Activated CD8-positive, alpha-beta memory T cell treated with anti-CD3 and anti-CD28 coated beads, Interleukin-2, amount 50 U/mL, for 24 hours (primary cell): ENCODE data around the gene CDH13.
"Not testable (repeated sequence)": the region's sequence is repeated elsewhere in the genome, so short reads cannot be mapped to it uniquely, and the experiment has no call there.

Experiments used
- DNase-seq: peaks from one replicate; pipeline ENCODE4 v3.0.0-alpha.2; 2020; ENCODE audit errors: extremely low read depth

The CDH13 gene

DNA sequence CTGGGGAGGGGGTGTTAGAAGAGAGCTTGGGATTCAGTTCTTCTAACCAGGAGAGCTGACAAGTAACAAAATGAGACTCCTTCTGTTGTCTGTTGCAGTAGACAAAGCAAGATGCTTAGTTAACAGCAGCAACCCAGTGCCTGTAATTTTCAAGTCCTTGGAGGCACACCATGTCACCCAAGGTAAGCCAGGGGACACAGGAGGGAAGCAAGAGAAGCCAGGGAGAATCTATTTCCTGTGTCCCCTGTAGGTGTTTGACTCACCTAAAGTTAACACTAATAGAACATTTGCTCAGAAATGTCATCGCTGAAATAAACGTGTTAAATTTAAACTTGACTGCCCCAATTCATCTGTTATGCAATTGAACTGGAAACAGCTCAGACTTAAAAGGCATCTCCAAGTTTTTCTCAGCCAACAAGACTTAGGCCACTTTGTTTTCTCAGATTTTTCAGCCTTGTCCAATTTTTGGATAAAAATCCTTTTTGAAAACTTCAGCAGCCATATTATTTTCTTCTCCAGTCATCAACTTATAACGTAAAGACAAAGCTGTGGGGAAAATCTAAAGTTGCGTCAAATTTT lies 257.6 kb downstream of the CDH13 start:
- DNase-seq: no peak

GRCh38 chr16:82886146-82886545 lies 259.4 kb downstream of the CDH13 start:
- no peak for DNase-seq

DNA sequence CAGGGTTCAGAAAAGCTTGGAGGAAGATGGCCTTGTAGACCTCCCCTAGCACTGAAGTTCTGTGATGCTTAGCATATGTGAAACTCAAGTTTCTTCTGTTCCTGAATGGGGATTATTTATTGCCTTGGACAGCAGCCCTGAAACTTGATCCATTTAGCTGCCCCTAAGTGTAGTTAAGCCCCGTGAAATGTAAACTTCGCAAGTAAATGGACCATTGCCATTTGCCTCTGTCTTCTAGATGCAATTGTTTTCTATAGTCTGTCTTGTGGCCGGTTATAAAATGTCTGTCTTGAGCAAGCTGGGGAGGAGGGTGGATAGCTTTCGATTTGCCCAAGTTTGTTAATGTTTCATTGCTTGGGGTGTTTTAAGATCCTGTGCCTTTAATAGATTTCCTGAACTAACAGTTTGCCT lies 261.8 kb downstream of the CDH13 start:
- DNase-seq: no peak

- DNase-seq: no peak
Observed at GRCh38 chr16:82891424-82891823, 264.7 kb downstream of the CDH13 start.

DNA sequence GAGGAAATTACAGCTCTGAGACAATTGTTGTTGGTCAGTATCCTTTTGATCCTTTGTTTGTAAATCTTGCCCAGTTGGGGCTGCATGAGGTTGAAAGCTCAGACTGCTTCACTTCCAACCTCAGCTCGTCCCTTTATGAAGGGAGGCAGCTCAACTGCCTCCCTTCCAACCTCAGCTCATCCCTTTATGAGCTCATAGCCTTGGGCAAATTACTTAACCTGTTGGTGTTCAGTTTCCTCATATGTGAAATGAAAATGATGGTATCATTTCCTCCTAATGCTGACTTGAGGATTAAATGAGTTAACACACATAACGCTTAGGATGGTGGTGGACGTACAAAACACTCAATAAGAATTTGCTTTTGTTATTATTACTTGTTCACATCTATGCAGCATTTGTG lies 265.1 kb downstream of the CDH13 start:
- no peak for DNase-seq

DNA sequence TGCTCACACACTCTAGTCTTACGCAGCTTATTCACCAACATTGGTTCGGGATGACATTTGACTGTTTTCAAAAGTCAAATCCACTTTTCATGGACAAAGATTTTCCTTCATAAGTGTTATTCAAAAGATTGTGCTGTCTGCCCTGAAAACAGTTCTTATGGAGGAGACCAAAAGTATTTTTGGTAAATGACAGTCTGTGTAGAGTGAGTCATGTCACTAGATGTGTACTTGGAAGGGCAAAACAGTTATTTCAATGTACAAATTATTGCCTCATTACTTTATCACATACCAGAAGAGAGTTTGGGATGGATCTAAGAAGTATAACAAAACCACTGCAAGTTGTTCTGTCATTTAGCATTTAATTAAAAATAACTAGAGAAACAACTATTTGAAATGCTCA lies 265.6 kb downstream of the CDH13 start:
- no peak for DNase-seq

DNA sequence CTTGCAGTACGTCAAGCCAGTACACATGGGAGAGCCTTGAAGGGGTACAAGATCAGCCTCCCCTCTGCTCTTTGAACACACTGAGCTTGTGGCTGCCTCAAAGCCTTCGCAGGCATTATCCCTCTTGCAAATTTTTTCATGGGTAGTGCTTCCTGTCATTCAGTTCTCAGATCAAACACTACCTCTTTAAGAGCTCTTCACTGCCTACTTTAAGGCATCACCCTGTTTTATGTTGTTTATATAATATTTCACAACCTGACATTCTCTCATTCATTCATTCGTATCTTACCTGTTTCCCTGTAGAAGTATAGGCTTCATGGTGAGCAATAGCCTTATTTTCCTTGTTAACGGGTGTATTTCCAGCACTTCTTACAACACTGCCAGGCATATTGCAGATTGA lies 269.1 kb downstream of the CDH13 start:
- no peak for DNase-seq

DNA sequence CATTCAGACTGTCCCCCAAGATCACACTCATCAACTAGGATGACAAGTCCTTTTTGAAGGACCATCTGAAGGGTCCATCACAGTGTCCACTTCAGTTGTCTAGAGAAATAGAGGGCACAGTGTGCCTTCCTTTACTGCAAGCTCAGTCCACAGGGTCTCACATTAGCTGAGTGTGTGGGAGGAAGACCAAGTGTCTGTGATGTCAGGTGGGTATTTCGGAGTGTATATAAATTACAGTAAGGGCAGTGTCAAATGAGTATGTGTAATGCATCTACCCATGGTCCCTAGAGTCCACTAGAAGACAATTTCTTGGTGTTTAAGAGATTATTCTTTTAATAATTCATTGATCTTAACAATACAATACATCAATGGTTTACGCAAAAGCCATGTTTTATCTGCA lies 272.2 kb downstream of the CDH13 start:
- no peak for DNase-seq

DNA sequence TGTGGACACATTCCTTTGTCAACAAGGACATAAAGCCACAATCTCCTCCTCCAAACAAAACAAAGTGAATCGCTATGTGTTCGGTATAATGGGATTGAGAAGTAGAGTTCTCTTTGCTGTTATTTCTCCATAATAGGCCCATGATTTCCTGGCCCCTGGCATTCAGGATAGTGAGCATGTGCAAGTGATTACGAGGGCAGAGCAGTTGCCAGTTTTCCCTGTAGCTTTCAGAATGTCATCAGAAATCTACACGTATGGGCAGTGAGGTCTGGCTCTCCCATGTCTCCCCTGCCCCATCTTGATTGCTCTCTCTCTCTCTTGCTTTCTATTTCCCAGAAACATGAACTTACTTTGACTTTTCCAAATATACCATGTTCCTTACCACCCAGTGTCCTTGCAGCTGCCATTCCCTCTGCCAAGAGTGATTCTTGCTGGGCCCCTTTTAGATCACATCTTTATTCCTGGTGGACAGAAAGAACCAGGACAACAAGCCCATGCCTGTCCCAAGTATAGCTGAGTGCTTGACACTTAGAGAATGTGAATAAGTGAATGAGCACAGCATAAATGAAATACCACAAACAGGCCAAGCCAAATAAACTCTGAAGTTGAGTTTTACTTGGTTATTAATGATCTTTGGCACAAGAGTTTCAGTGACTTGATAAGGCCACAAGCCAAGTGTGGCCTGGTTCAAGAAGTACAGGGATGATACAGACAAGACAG lies 273.1 kb downstream of the CDH13 start:
- DNase-seq: no peak

- DNase-seq: no peak
Observed at GRCh38 chr16:82900559-82900958, 273.8 kb downstream of the CDH13 start.

- DNase-seq: no peak
Observed at GRCh38 chr16:82911925-82912324, 285.2 kb downstream of the CDH13 start.

DNA sequence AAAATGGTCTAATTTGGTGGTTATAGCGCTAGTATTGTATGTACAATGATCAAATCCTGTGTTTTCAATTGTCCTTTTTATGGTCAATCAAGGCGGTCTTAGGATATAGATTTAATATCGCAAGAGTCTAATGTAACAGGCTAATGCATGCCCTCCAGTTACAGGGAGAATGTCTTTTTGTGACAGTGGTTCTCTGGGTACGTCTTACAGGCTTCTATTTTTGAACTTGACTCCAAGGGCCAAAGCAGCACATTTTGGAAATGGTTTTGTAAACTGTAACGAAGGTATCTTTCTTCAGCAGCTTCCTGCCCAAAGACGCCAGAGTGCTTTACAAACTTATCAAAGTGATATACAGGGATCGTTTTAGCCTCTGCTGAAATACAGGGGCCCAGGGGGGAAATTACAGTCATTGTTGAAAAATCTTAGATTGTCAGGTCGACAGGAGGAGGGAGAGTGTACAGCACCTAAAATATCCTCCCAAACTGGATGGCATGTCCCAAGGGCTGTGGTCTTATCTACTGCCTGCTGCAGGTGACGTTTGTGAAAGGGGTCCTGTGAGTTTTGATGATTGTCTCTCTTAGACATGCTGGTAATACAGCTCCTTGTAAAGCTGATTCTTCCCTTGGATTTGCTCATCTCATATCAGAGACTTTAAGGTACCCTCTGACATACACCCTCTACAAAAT lies 288.5 kb downstream of the CDH13 start:
- no peak for DNase-seq

- no peak for DNase-seq
Observed at GRCh38 chr16:82917886-82918595, 291.3 kb downstream of the CDH13 start.

DNA sequence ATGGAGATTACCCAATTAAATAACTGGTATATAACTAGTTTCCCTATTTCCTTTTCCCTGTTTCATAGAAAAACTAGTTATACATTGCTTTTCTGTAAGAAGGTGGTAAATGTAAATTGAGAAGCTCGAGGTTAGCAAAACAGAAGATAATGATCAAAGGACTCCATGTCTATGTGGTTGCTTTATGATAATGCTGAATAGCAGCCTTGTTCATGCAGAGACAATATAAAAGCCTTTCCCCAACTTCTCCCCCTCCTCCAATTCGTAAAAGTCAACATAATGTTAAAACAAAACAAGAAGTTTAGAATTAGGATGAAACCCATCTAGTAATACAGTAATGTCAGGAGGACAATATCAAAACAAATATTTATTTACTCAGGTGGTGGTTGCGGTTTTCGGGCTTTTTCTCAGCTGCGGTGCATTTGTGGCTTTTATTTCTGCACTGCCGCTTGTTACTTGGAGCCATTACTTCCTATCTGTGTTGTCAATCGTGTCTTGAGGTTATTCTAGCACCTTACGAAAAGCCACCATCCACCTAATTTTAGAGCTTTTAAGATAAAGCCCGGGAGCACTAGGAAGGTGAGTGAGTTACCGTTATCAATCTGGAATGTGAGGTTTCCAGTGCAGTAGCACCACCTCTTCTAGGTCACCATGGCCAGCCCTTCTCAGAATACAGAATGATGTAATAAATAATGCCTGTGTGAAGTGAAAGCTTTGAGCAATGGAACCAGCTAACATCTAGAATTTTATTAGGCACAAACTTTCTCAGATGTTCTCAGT lies 297.5 kb downstream of the CDH13 start:
- DNase-seq: no peak

- DNase-seq: no peak
Observed at GRCh38 chr16:82926500-82926899, 299.7 kb downstream of the CDH13 start.

GRCh38 chr16:82933933-82934332 lies 307.2 kb downstream of the CDH13 start:
- not testable (repeated sequence) for DNase-seq

- DNase-seq: no peak
Observed at GRCh38 chr16:82935766-82936165, 309.0 kb downstream of the CDH13 start.

GRCh38 chr16:82936941-82937551 lies 310.3 kb downstream of the CDH13 start:
- no peak for DNase-seq

DNA sequence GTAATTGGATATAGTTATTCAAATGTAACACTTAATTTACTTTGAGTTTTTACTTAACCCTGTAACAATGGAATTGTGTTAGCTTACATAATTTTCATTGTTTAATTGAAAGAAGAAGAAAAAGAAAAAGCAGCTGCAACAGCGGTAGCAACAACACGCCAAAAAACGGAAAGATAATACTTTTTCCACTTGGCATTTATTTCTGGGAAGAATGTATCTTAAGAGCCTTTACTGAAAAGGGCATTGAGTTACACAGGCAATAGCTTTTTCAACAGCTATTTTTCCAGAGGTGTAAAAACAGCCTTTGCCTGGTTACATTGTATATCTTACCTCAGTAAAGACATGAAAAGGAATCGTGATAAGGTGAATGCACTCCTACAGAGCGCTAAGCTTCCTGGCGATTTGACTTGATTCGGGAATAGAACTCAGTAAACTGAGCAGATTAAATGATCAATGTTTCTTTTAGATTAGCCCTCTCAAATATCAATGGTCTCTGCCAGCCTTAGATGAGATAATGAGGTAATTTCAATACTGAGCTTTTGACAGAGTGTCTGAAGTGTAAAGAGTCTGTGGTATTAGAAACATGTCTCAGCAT lies 311.3 kb downstream of the CDH13 start:
- DNase-seq: no peak

- DNase-seq: no peak
Observed at GRCh38 chr16:82943371-82943770, 316.6 kb downstream of the CDH13 start.
